OCI-LY1 (cell line): ENCODE data around the gene GOLPH3.

ENCODE experiments used
- H2AFZ ChIP-seq: fragments of 200-600 bp; sonication (generic), shearing (Covaris generic); 2 replicates; pipeline ENCODE4 v1.6.0; 2014; ENCODE audit warnings: antibody characterized with exemption, mild to moderate bottlenecking, low read length
- H3F3A ChIP-seq: fragments of 200-600 bp; sonication (generic), shearing (Covaris generic); 2 replicates; pipeline ENCODE4 v1.6.0; 2014; ENCODE audit warnings: mild to moderate bottlenecking, antibody characterized with exemption, low read length, moderate library complexity; ENCODE audit not compliant: insufficient read depth
- H3K27ac ChIP-seq: fragments of 200-600 bp; sonication (generic); 2 replicates; pipeline ENCODE4 v1.5.1; 2014; ENCODE audit warnings: low read length, mixed run types, mild to moderate bottlenecking, low read depth; ENCODE audit not compliant: poor library complexity, severe bottlenecking
- H3K27me3 ChIP-seq: fragments of 200-600 bp; sonication (generic); 2 replicates; pipeline ENCODE4 v1.6.0; 2014; ENCODE audit warnings: antibody characterized with exemption, mild to moderate bottlenecking, low read length, moderate library complexity; ENCODE audit not compliant: insufficient read depth
- H3K36me3 ChIP-seq: fragments of 200-600 bp; sonication (generic); 2 replicates; pipeline ENCODE4 v1.6.1; 2014; ENCODE audit warnings: mild to moderate bottlenecking, antibody characterized with exemption, low read length, moderate library complexity, mixed read lengths; ENCODE audit not compliant: insufficient read depth
- H3K4me1 ChIP-seq: fragments of 200-600 bp; sonication (generic); 2 replicates; pipeline ENCODE4 v1.5.1; 2014; ENCODE audit warnings: mild to moderate bottlenecking, low read length, moderate library complexity; ENCODE audit not compliant: insufficient read depth, severe bottlenecking
- H3K4me2 ChIP-seq: fragments of 200-600 bp; sonication (generic), shearing (Covaris generic); 2 replicates; pipeline ENCODE4 v1.6.1; 2014; ENCODE audit warnings: low read length
- H3K4me3 ChIP-seq: fragments of 200-600 bp; sonication (generic); 2 replicates; pipeline ENCODE4 v1.5.1; 2014; ENCODE audit warnings: low read length, low read depth, mild to moderate bottlenecking, mixed read lengths; ENCODE audit not compliant: poor library complexity, severe bottlenecking
- H3K79me2 ChIP-seq: fragments of 200-600 bp; shearing (Covaris generic); 2 replicates; pipeline ENCODE4 v1.6.1; 2016; ENCODE audit warnings: mixed run types, low read length, mixed read lengths; ENCODE audit not compliant: insufficient read depth
- H3K9ac ChIP-seq: fragments of 200-600 bp; sonication (generic), shearing (Covaris generic); 2 replicates; pipeline ENCODE4 v1.6.1; 2014; ENCODE audit warnings: mild to moderate bottlenecking, low read length, mixed read lengths
- H3K9me2 ChIP-seq: fragments of 200-600 bp; sonication (generic), shearing (Covaris generic); 2 replicates; pipeline ENCODE4 v1.6.1; 2014; ENCODE audit warnings: low read depth, mild to moderate bottlenecking, low read length, mixed read lengths
- H3K9me3 ChIP-seq: fragments of 200-600 bp; shearing (Covaris generic); 2 replicates; pipeline ENCODE4 v1.6.1; 2014; ENCODE audit warnings: low read length, mixed read lengths
- H4K20me1 ChIP-seq: fragments of 200-600 bp; sonication (generic), shearing (Covaris generic); 2 replicates; pipeline ENCODE4 v1.6.0; 2016; ENCODE audit warnings: mild to moderate bottlenecking, low read length; ENCODE audit not compliant: insufficient read depth
- CTCF ChIP-seq: fragments of 200-600 bp; sonication (generic), shearing (Covaris generic); IDR thresholded peaks from 2 replicates; pipeline ENCODE4 v1.5.1; 2017; ENCODE audit warnings: mild to moderate bottlenecking, antibody characterized with exemption, low read length, moderate library complexity, mixed read lengths
- EZH2 ChIP-seq: fragments of 200-600 bp; sonication (generic), shearing (Covaris generic); IDR thresholded peaks from 2 replicates; pipeline ENCODE4 v1.8.0; 2017; ENCODE audit warnings: borderline replicate concordance, mixed run types, mild to moderate bottlenecking, antibody characterized with exemption, low read length, moderate library complexity, mixed read lengths

The GOLPH3 gene

GRCh38 chr5:32206053-32206452 lies 31.9 kb upstream of the GOLPH3 start:
- Histone ChIP-seq H2AFZ (no peak overlapping the region), H3K36me3 (no peaks in the 10 kb centered on the region), H3K79me2 (no peaks in the 10 kb centered on the region), H3K27ac (no peak overlapping the region), H3K9me3 (no peaks in the 10 kb centered on the region), H3K4me2 (no peak overlapping the region), H3K4me1 (peaks cover 19% of the 10 kb centered on the region), H4K20me1 (no peaks in the 10 kb centered on the region), H3K4me3 (no peak overlapping the region), H3K9me2 (no peaks in the 10 kb centered on the region), H3K27me3 (0 out of 2 replicates have a peak, but pooled peaks cover 5% of the 10 kb centered on the region), H3F3A (no peaks in the 10 kb centered on the region), H3K9ac (no peak overlapping the region)
- TF ChIP-seq EZH2, result no peak
- no peak for TF ChIP-seq CTCF

GRCh38 chr5:32202394-32202793 lies 28.3 kb upstream of the GOLPH3 start:
- H3K4me1 ChIP-seq, result peaks cover 7% of the 10 kb centered on the region
- no peak overlapping the region for H3K27ac ChIP-seq
- 0 out of 2 replicates have a peak, but pooled peaks cover 5% of the 10 kb centered on the region for H3K27me3 ChIP-seq
- no peaks in the 10 kb centered on the region for H3K79me2 ChIP-seq
- no peaks in the 10 kb centered on the region for H3K36me3 ChIP-seq
- H3K9me2 ChIP-seq, result no peaks in the 10 kb centered on the region
- no peak overlapping the region for H3K4me2 ChIP-seq
- no peaks in the 10 kb centered on the region for H3K9me3 ChIP-seq
- H3K4me3 ChIP-seq, result no peak overlapping the region
- no peaks in the 10 kb centered on the region for H3F3A ChIP-seq
- no peak overlapping the region for H3K9ac ChIP-seq
- H2AFZ ChIP-seq, result no peak overlapping the region
- H4K20me1 ChIP-seq, result no peaks in the 10 kb centered on the region
- TF ChIP-seq CTCF, result no peak
- TF ChIP-seq EZH2, result no peak

- Histone ChIP-seq H3F3A (no peaks in the 10 kb centered on the region), H3K4me3 (no peak overlapping the region), H3K9me2 (no peaks in the 10 kb centered on the region), H3K4me1 (no peaks in the 10 kb centered on the region), H3K79me2 (no peaks in the 10 kb centered on the region), H3K9me3 (no peaks in the 10 kb centered on the region), H2AFZ (no peak overlapping the region), H3K27ac (no peak overlapping the region), H4K20me1 (no peaks in the 10 kb centered on the region), H3K4me2 (no peak overlapping the region), H3K27me3 (0 out of 2 replicates have a peak, but pooled peaks cover 5% of the 10 kb centered on the region), H3K9ac (no peak overlapping the region), H3K36me3 (no peaks in the 10 kb centered on the region)
- TF ChIP-seq CTCF (no peak), EZH2 (no peak)
These were observed 27.1 kb upstream of the GOLPH3 start for GRCh38 chr5:32201122-32201753.
